K562 (cell line): ENCODE results near the gene ERVV-1. TPM values are rescaled to one million over a fixed set of nuclear protein-coding genes. Genes with fewer than 3 reads are reported as not detected.

Experiments
- ATAC-seq: fragments of 200-7000 bp; cut with Tn5 transposase; 3 replicates; pipeline ENCODE4 v1.9.1; 2020; ENCODE audit warnings: moderate library complexity
- BruUV-seq: library from RNA; stranded (reverse); fragments of 400-500 nt; replicated peaks from 2 replicates; lab custom pipeline; 2021; lab: Mats Ljungman, UMichigan
- CTCF ChIA-PET: fragments of 300-600 bp; formaldehyde crosslinking; extraction: SDS; loops from one replicate; lab custom pipeline; 2021; ENCODE audit warnings: low intra/inter-chr PET ratio; lab: Yijun Ruan, JAX
- POLR2A ChIA-PET: fragments of 300-600, 350-650 bp; sonication (Branson Sonifier 250); formaldehyde crosslinking; extraction: SDS; loops from one replicate; lab custom pipeline; 2021; ENCODE audit warnings: antibody characterized with exemption, inconsistent platforms; lab: Yijun Ruan, JAX
- DNase-seq, 4 experiments: peaks; one replicate each; pipeline versions ENCODE4 v3.0.0 to v3.0.0-alpha.2; 2011 to 2018; ENCODE audit warnings: low spot score in 3 of 4, mixed read lengths in 3 of 4; ENCODE audit errors: extremely low read depth in 1 of 4
- FAIRE-seq: peaks from 2 replicates; lab custom pipeline; 2011; peaks lifted over from hg19 to GRCh38; lab: Jason Lieb, UNC
- H2AFZ ChIP-seq: 2 replicates; pipeline ENCODE4 v1.6.0; 2011; ENCODE audit warnings: low read depth, low read length, control low read depth, inconsistent platforms
- H3K27ac ChIP-seq: fragments of 200-600 bp; 3 replicates; pipeline ENCODE4 v1.8.0; 2011; ENCODE audit warnings: low read depth, mild to moderate bottlenecking, control low read depth, inconsistent platforms, low read length, moderate library complexity, mixed read lengths; ENCODE audit errors: extremely low read depth
- H3K27me3 ChIP-seq, 2 experiments: fragments of 300-600 bp in 1 of 2; 2 replicates in 1 of 2; 3 replicates in 1 of 2; pipeline versions ENCODE4 v1.6.0 to v1.8.0; 2011; ENCODE audit warnings: inconsistent platforms in 2 of 2, low read length in 2 of 2, mild to moderate bottlenecking in 1 of 2, mixed read lengths in 1 of 2, moderate library complexity in 1 of 2; ENCODE audit not compliant: control insufficient read depth in 2 of 2, insufficient read depth in 2 of 2
- H3K36me3 ChIP-seq: fragments of 300-600 bp; 3 replicates; pipeline ENCODE4 v1.8.0; 2011; ENCODE audit warnings: mild to moderate bottlenecking, low read length, inconsistent platforms; ENCODE audit not compliant: control insufficient read depth, insufficient read depth
- H3K4me1 ChIP-seq, 2 experiments: fragments of 200-600 bp in 1 of 2; replicated peaks in 1 of 2; 2 replicates in 1 of 2; 3 replicates in 1 of 2; pipeline versions ENCODE4 v1.5.1 to v1.8.0; 2011; ENCODE audit warnings: inconsistent platforms in 2 of 2, low read length in 2 of 2, mild to moderate bottlenecking in 1 of 2, mixed read lengths in 1 of 2, moderate library complexity in 1 of 2; ENCODE audit not compliant: control insufficient read depth in 2 of 2, insufficient read depth in 2 of 2
- H3K4me2 ChIP-seq: 2 replicates; pipeline ENCODE4 v1.6.1; 2011; ENCODE audit warnings: low read length, control low read depth, inconsistent platforms, mixed read lengths; ENCODE audit not compliant: insufficient read depth
- H3K4me3 ChIP-seq: fragments of 200-600 bp; sonication (generic), shearing (Covaris generic); 2 replicates; pipeline ENCODE4 v1.5.1; 2016; ENCODE audit warnings: control low read depth, inconsistent platforms
- H3K79me2 ChIP-seq: fragments of 200-600 bp; 3 replicates; pipeline ENCODE4 v1.8.0; 2011; ENCODE audit warnings: low read length, inconsistent platforms; ENCODE audit not compliant: control insufficient read depth, insufficient read depth
- H3K9ac ChIP-seq, 2 experiments: 2 replicates each; pipeline versions ENCODE4 v1.6.0 to v1.6.1; 2011; ENCODE audit warnings: low read depth in 2 of 2, low read length in 2 of 2, control low read depth in 1 of 2, inconsistent platforms in 1 of 2, mild to moderate bottlenecking in 1 of 2, mixed read lengths in 1 of 2; ENCODE audit not compliant: insufficient read depth in 1 of 2
- H3K9me1 ChIP-seq: one replicate; pipeline ENCODE4 v1.6.0; 2011; ENCODE audit warnings: inconsistent platforms, mild to moderate bottlenecking, low read length, moderate library complexity; ENCODE audit not compliant: control insufficient read depth, insufficient read depth
- H3K9me3 ChIP-seq: replicated peaks from 2 replicates; pipeline ENCODE4 v1.5.1; 2011; ENCODE audit warnings: low read depth, low read length, inconsistent platforms; ENCODE audit not compliant: control insufficient read depth, insufficient read depth
- H4K20me1 ChIP-seq: replicated peaks from 2 replicates; pipeline ENCODE4 v1.6.1; 2011; ENCODE audit warnings: low read length, inconsistent platforms, mixed read lengths; ENCODE audit not compliant: control insufficient read depth, insufficient read depth
- KLF13 ChIP-seq: fragments of 450-650 bp; IDR thresholded peaks from 2 replicates; pipeline ENCODE4 v1.6.1; 2016; ENCODE audit warnings: missing genetic modification characterization, low read depth, mild to moderate bottlenecking, missing compliant biosample characterization, moderate library complexity, borderline replicate concordance
- RAD51 ChIP-seq: fragments of 450-650 bp; IDR thresholded peaks from 2 replicates; pipeline ENCODE4 v1.7.1; 2016; ENCODE audit warnings: low read depth, mild to moderate bottlenecking, borderline replicate concordance
- SLC30A9 ChIP-seq: fragments of 250-450 bp; sonication (Bioruptor Pico); IDR thresholded peaks from 2 replicates; pipeline ENCODE4 v1.8.0; 2022; ENCODE audit warnings: mild to moderate bottlenecking, moderate library complexity
- ZNF407 ChIP-seq: fragments of 450-650 bp; IDR thresholded peaks from 2 replicates; pipeline ENCODE4 v1.6.1; 2016; ENCODE audit warnings: low read depth
- WGBS: fragments of 100-300 bp; shearing (Covaris generic); methylation state at CpG from one replicate; pipeline ENCODE4 v1.1.6; 2016; ENCODE audit warnings: low coverage, mixed read lengths; ENCODE audit not compliant: insufficient coverage; ENCODE audit errors: missing lambda C conversion rate; 5-methylcytosine and 5-hydroxymethylcytosine counted together
- in situ Hi-C: fragments of 300-500 bp; cut with MboI; formaldehyde crosslinking; loops from 4 replicates; pipeline ENCODE4 v1.15.0; 2018; ENCODE audit warnings: inconsistent platforms, mixed read lengths
- intact Hi-C: fragments of 100-400 bp; cut with micrococcal nuclease; formaldehyde crosslinking; loops from 2 replicates; pipeline ENCODE4 v1.14.2; 2022
- polyA plus RNA-seq, 8 experiments: library from polyadenylated mRNA; depleted of rRNA in 4 of 8; stranded (reverse) in 5 of 8; unstranded in 3 of 8; fragments of >200 nt; fragmentation: Nextera tagmentation in 2 of 8; fragmentation: Illumina TruSeq in 1 of 8; extraction: Ambion mirVana in 2 of 8; extraction: Trizol in 1 of 8; gene quantifications; 2 replicates each; pipeline versions ENCODE4 v1.2.1 to v1.2.3, GENCODE V29; 2011 to 2014; ENCODE audit warnings: inconsistent platforms in 1 of 8, missing spikeins in 1 of 8
- total RNA-seq, 7 experiments: library from RNA; depleted of rRNA in 6 of 7; stranded (reverse); fragments of >200 nt in 6 of 7; fragmentation: Illumina TruSeq in 2 of 7; extraction: Trizol in 2 of 7; gene quantifications; 2 replicates each; pipeline versions ENCODE4 v1.2.1 to v1.2.3, GENCODE V29; 2011 to 2021; ENCODE audit warnings: low replicate concordance in 1 of 7
- TF ChIP-seq, protein P1 (sequence below): fragments of 250-450 bp; sonication (Bioruptor Pico); IDR thresholded peaks from 2 replicates; pipeline ENCODE4 v1.5.0; 2020; ENCODE audit warnings: mild to moderate bottlenecking, borderline replicate concordance

Gene ERVV-1
- total and polyA plus RNA-seq, 9 of the 15 experiments (the other 6 are each of a cell fraction or from before 2014, with no cell fraction given) = 0.08 TPM; not detected in 8

DNA sequence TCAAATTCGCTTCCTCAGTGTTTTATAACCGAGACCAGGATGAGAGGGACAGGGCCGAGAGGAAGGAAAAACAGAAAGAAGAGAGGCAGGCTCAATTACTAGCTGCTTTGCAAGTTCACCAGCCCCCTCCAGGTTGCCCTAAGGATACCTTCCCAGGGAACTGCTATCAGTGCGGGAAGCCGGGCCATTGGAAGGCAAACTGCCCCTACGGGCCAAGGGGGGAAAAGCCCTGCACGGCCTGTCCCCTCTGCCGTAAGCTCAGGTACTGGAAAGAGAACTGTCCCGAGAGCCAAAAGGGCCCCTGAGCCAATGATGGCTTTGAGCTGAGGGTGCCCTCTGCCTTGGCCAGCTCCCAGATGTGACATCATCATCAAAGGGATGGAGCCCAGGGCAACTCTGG lies 3.2 kb upstream of the ERVV-1 start (continued):
- TF ChIP-seq ZNF407 (no peak), SLC30A9 (CRISPR knock-in tag) (no peak)

- H3K36me3 ChIP-seq = no peaks in the 10 kb centered on the region
- DNase-seq (no peak), ATAC-seq (no peak), FAIRE-seq (no peak)
- no TSS peak for BruUV-seq
- no peaks in the 10 kb centered on the region for H3K79me2 ChIP-seq
- no peaks in the 10 kb centered on the region for H4K20me1 ChIP-seq
- POLR2A ChIA-PET = no interaction called here
- no peak overlapping the region for H3K4me2 ChIP-seq
- H3K9me1 ChIP-seq = no peaks in the 10 kb centered on the region
- CTCF ChIA-PET = no interaction called here
- intact Hi-C loops = no loop called here
- in situ Hi-C loops = no loop called here
- peaks cover 3 to 5% of the 10 kb centered on the region in 2 experiments; a peak in 3 of 5 replicates for H3K4me1 ChIP-seq
- 0% methylated on average over 1 of the region's 6 CpGs for WGBS
- no peak overlapping the region for H2AFZ ChIP-seq
- H3K9ac ChIP-seq = no peak overlapping the region
- H3K4me3 ChIP-seq = no peak overlapping the region
- no peaks in the 10 kb centered on the region; the same call in 1 of the 2 replicates for H3K9me3 ChIP-seq
- H3K27me3 ChIP-seq = peaks cover 22 to 36% of the 10 kb centered on the region in 2 experiments; a peak in 4 of 5 replicates
- no peak overlapping the region for H3K27ac ChIP-seq
- TF ChIP-seq, protein P1, sequence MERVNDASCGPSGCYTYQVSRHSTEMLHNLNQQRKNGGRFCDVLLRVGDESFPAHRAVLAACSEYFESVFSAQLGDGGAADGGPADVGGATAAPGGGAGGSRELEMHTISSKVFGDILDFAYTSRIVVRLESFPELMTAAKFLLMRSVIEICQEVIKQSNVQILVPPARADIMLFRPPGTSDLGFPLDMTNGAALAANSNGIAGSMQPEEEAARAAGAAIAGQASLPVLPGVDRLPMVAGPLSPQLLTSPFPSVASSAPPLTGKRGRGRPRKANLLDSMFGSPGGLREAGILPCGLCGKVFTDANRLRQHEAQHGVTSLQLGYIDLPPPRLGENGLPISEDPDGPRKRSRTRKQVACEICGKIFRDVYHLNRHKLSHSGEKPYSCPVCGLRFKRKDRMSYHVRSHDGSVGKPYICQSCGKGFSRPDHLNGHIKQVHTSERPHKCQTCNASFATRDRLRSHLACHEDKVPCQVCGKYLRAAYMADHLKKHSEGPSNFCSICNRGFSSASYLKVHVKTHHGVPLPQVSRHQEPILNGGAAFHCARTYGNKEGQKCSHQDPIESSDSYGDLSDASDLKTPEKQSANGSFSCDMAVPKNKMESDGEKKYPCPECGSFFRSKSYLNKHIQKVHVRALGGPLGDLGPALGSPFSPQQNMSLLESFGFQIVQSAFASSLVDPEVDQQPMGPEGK (CRISPR knock-in tag) = no peak
- TF ChIP-seq RAD51 = no peak
- TF ChIP-seq KLF13 = no peak
These were observed 1.7 kb upstream of the ERVV-1 start for GRCh38 chr19:53012006-53012405.
